H9 (cell line): ENCODE measurements around the gene MBD3L1. TPM values are rescaled to one million over a fixed set of nuclear protein-coding genes. Genes with fewer than 3 reads are reported as not detected.

Source experiments
- DNase-seq: peaks from one replicate; pipeline ENCODE4 v3.0.0-alpha.2; 2017
- H2AFZ ChIP-seq: one replicate; pipeline ENCODE4 v1.6.1; 2013; ENCODE audit warnings: mild to moderate bottlenecking, low read length, control low read depth, moderate library complexity
- H2AK5ac ChIP-seq: 2 replicates; pipeline ENCODE4 v1.6.1; 2013; ENCODE audit warnings: low read length, control low read depth, mixed read lengths; ENCODE audit not compliant: insufficient read length
- H2BK120ac ChIP-seq: one replicate; pipeline ENCODE4 v1.6.1; 2013; ENCODE audit warnings: low read depth, mild to moderate bottlenecking, low read length, control low read depth, inconsistent platforms; ENCODE audit not compliant: poor library complexity, severe bottlenecking
- H2BK12ac ChIP-seq: 2 replicates; pipeline ENCODE4 v1.6.1; 2013; ENCODE audit warnings: low read length, control low read depth, mixed read lengths, low read depth; ENCODE audit not compliant: insufficient read length
- H2BK15ac ChIP-seq: 2 replicates; pipeline ENCODE4 v1.6.1; 2013; ENCODE audit warnings: low read depth, low read length, control low read depth
- H2BK20ac ChIP-seq: one replicate; pipeline ENCODE4 v1.6.1; 2013; ENCODE audit warnings: low read depth, mild to moderate bottlenecking, low read length, control low read depth, inconsistent platforms; ENCODE audit not compliant: poor library complexity, severe bottlenecking
- H2BK5ac ChIP-seq: 2 replicates; pipeline ENCODE4 v1.6.1; 2013; ENCODE audit warnings: low read length, control low read depth, mixed read lengths; ENCODE audit not compliant: insufficient read length
- H3K14ac ChIP-seq: 2 replicates; pipeline ENCODE4 v1.6.1; 2013; ENCODE audit warnings: low read length, control low read depth; ENCODE audit not compliant: insufficient read depth
- H3K18ac ChIP-seq: 2 replicates; pipeline ENCODE4 v1.6.1; 2013; ENCODE audit warnings: low read depth, mild to moderate bottlenecking, mixed read lengths, low read length, control low read depth; ENCODE audit not compliant: insufficient read length
- H3K23ac ChIP-seq: 2 replicates; pipeline ENCODE4 v1.6.1; 2013; ENCODE audit warnings: low read length, control low read depth, mixed read lengths, low read depth; ENCODE audit not compliant: insufficient read length
- H3K23me2 ChIP-seq: 2 replicates; pipeline ENCODE4 v1.6.1; 2013; ENCODE audit warnings: low read depth, mild to moderate bottlenecking, mixed read lengths, low read length, control low read depth; ENCODE audit not compliant: insufficient read length, poor library complexity, severe bottlenecking
- H3K27ac ChIP-seq: 2 replicates; pipeline ENCODE4 v1.5.1; 2013; ENCODE audit warnings: low read length, control low read depth, mixed read lengths, low read depth; ENCODE audit not compliant: insufficient read length
- H3K27me3 ChIP-seq: 2 replicates; pipeline ENCODE4 v1.6.1; 2013; ENCODE audit warnings: low read length, control low read depth, inconsistent platforms; ENCODE audit not compliant: insufficient read depth
- H3K4ac ChIP-seq: 2 replicates; pipeline ENCODE4 v1.6.1; 2013; ENCODE audit warnings: low read depth, mild to moderate bottlenecking, control low read depth, inconsistent platforms, low read length, moderate library complexity
- H3K4me1 ChIP-seq: 2 replicates; pipeline ENCODE4 v1.6.1; 2013; ENCODE audit warnings: low read length, control low read depth, inconsistent platforms; ENCODE audit not compliant: insufficient read depth
- H3K4me2 ChIP-seq: 2 replicates; pipeline ENCODE4 v1.6.1; 2013; ENCODE audit warnings: low read length, control low read depth, mixed read lengths; ENCODE audit not compliant: insufficient read length, insufficient read depth
- H3K56ac ChIP-seq: 2 replicates; pipeline ENCODE4 v1.6.1; 2013; ENCODE audit warnings: low read depth, mild to moderate bottlenecking, mixed read lengths, low read length, control low read depth; ENCODE audit not compliant: insufficient read length
- H3K79me1 ChIP-seq: 2 replicates; pipeline ENCODE4 v1.6.1; 2013; ENCODE audit warnings: low read depth, mild to moderate bottlenecking, moderate library complexity, low read length, control low read depth, inconsistent platforms; ENCODE audit not compliant: insufficient read depth, poor library complexity, severe bottlenecking
- H3K79me2 ChIP-seq: 2 replicates; pipeline ENCODE4 v1.6.1; 2013; ENCODE audit warnings: low read length, control low read depth, inconsistent platforms; ENCODE audit not compliant: insufficient read depth
- H3K9ac ChIP-seq: 2 replicates; pipeline ENCODE4 v1.6.1; 2013; ENCODE audit warnings: low read length, control low read depth, mixed read lengths; ENCODE audit not compliant: insufficient read length; ENCODE audit errors: extremely low read depth
- H3K9me3 ChIP-seq: one replicate; pipeline ENCODE4 v1.6.1; 2013; ENCODE audit warnings: low read depth, low read length, inconsistent platforms; ENCODE audit not compliant: control insufficient read depth
- H3T11ph ChIP-seq: one replicate; pipeline ENCODE4 v1.6.1; 2013; ENCODE audit warnings: mild to moderate bottlenecking, low read length, control low read depth, inconsistent platforms
- H4K20me1 ChIP-seq: one replicate; pipeline ENCODE4 v1.6.1; 2013; ENCODE audit not compliant: control insufficient read depth, insufficient read length, insufficient read depth
- H4K5ac ChIP-seq: 2 replicates; pipeline ENCODE4 v1.6.1; 2013; ENCODE audit warnings: low read depth, mild to moderate bottlenecking, mixed read lengths, low read length, control low read depth; ENCODE audit not compliant: insufficient read length
- H4K8ac ChIP-seq: replicated peaks from 2 replicates; pipeline ENCODE4 v1.6.1; 2013; ENCODE audit warnings: low read length, control low read depth, mixed read lengths, low read depth; ENCODE audit not compliant: insufficient read length
- H4K91ac ChIP-seq: 2 replicates; pipeline ENCODE4 v1.6.1; 2013; ENCODE audit warnings: low read depth, mild to moderate bottlenecking, moderate library complexity, mixed read lengths, low read length, control low read depth; ENCODE audit not compliant: insufficient read length
- H3K27ac Mint-ChIP-seq, 3 experiments: 2 replicates in 2 of 3; 3 replicates in 1 of 3; pipeline ENCODE4 v1.8.0; 2020 to 2021; ENCODE audit warnings: mixed read lengths in 3 of 3, mild to moderate bottlenecking in 1 of 3, moderate library complexity in 1 of 3
- H3K27me3 Mint-ChIP-seq: 2 replicates; pipeline ENCODE4 v1.8.0; 2021; ENCODE audit warnings: low read depth, mild to moderate bottlenecking, moderate library complexity, mixed read lengths
- H3K36me3 Mint-ChIP-seq, 3 experiments: 2 replicates in 2 of 3; 3 replicates in 1 of 3; pipeline ENCODE4 v1.8.0; 2020 to 2021; ENCODE audit warnings: low read depth in 3 of 3, mixed read lengths in 3 of 3; ENCODE audit not compliant: insufficient read depth in 1 of 3
- H3K4me1 Mint-ChIP-seq, 2 experiments: 2 replicates each; pipeline ENCODE4 v1.8.0; 2020; ENCODE audit warnings: mixed read lengths in 2 of 2
- H3K4me3 Mint-ChIP-seq, 2 experiments: 2 replicates in 1 of 2; 3 replicates in 1 of 2; pipeline ENCODE4 v1.8.0; 2020 to 2021; ENCODE audit warnings: mild to moderate bottlenecking in 2 of 2, mixed read lengths in 2 of 2, moderate library complexity in 1 of 2
- H3K9me3 Mint-ChIP-seq, 2 experiments: 2 replicates in 1 of 2; 3 replicates in 1 of 2; pipeline ENCODE4 v1.8.0; 2020; ENCODE audit warnings: mild to moderate bottlenecking in 2 of 2, mixed read lengths in 2 of 2, moderate library complexity in 1 of 2
- WGBS: extraction: QIAGEN DNeasy Blood & Tissue Kit; methylation state at CpG from one replicate; pipeline ENCODE4 v1.1.7; 2013; ENCODE audit warnings: missing lambda C conversion rate, low lambda C conversion rate, mixed read lengths; ENCODE audit not compliant: insufficient read length; ENCODE audit errors: extremely low coverage; 5-methylcytosine and 5-hydroxymethylcytosine counted together
- total RNA-seq: library from RNA; stranded (reverse); gene quantifications from 2 replicates; pipeline ENCODE4 v1.2.1, GENCODE V29; 2021
- TF ChIP-seq, protein P1 (sequence below): fragments of 200-600 bp; sonication (generic); conservative IDR thresholded peaks from 3 replicates; pipeline ENCODE4 v1.8.0; 2021; ENCODE audit warnings: antibody characterized with exemption, mild to moderate bottlenecking

The MBD3L1 gene
- total RNA-seq, 1 experiment from 2014 or later: not detected

DNA sequence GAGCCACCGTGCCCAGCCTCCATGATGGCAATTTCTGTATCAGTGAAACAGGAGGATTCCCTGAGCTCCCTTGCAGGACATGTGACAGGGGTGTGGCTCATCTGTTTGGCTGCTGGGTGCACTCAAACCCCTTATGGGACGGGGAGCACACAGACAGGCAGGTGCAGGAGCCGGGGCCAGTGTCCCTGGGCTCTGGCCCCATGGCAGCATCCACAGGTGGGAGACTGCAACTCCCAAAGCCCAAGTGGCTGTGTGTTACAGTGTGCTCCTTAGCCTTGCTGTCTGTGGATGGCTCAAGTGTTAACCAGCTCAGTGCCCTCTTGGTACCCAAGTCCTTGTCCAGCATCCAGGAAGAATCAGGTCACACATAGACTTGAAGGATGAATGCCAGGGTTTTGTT lies 14.6 kb downstream of the MBD3L1 start:
- no peaks in the 10 kb centered on the region for H4K20me1 ChIP-seq
- H3K23me2 ChIP-seq: no peaks in the 10 kb centered on the region
- DNase-seq: no peak
- no peak overlapping the region for H4K8ac ChIP-seq
- H2AK5ac ChIP-seq: no peak overlapping the region
- TF ChIP-seq, protein P1, sequence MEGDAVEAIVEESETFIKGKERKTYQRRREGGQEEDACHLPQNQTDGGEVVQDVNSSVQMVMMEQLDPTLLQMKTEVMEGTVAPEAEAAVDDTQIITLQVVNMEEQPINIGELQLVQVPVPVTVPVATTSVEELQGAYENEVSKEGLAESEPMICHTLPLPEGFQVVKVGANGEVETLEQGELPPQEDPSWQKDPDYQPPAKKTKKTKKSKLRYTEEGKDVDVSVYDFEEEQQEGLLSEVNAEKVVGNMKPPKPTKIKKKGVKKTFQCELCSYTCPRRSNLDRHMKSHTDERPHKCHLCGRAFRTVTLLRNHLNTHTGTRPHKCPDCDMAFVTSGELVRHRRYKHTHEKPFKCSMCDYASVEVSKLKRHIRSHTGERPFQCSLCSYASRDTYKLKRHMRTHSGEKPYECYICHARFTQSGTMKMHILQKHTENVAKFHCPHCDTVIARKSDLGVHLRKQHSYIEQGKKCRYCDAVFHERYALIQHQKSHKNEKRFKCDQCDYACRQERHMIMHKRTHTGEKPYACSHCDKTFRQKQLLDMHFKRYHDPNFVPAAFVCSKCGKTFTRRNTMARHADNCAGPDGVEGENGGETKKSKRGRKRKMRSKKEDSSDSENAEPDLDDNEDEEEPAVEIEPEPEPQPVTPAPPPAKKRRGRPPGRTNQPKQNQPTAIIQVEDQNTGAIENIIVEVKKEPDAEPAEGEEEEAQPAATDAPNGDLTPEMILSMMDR: no peak
- no peaks in the 10 kb centered on the region for H3K79me2 ChIP-seq
- H4K5ac ChIP-seq: no peak overlapping the region
- no peak overlapping the region for H3T11ph ChIP-seq
- no peak overlapping the region for H3K4me2 ChIP-seq
- no peak overlapping the region for H3K27ac ChIP-seq
- H3K9ac ChIP-seq: no peak overlapping the region
- peaks cover 51% of the 10 kb centered on the region for H3K9me3 ChIP-seq
- H3K27me3 Mint-ChIP-seq: peaks cover 9% of the 10 kb centered on the region
- no peak overlapping the region for H3K4ac ChIP-seq
- H2BK12ac ChIP-seq: no peak overlapping the region
- no peak overlapping the region for H2BK120ac ChIP-seq
- H3K4me1 ChIP-seq: no peaks in the 10 kb centered on the region
- no peak overlapping the region for H3K18ac ChIP-seq
- peaks cover 81 to 96% of the 10 kb centered on the region in 2 experiments for H3K9me3 Mint-ChIP-seq
- no peak overlapping the region for H2BK15ac ChIP-seq
- no peak overlapping the region for H3K23ac ChIP-seq
- no peak overlapping the region for H3K14ac ChIP-seq
- no peak overlapping the region for H2AFZ ChIP-seq
- WGBS: no CpG with 5 or more reads among the region's 3 CpGs
- H2BK20ac ChIP-seq: no peak overlapping the region
- no peak overlapping the region for H4K91ac ChIP-seq
- H3K27me3 ChIP-seq: no peaks in the 10 kb centered on the region
- H3K4me3 Mint-ChIP-seq: no peak overlapping the region
- H3K56ac ChIP-seq: no peak overlapping the region
- peaks cover 5 to 35% (median 10%) of the 10 kb centered on the region in 3 experiments; a peak in 6 of 7 replicates for H3K36me3 Mint-ChIP-seq
- no peaks in the 10 kb centered on the region for H3K4me1 Mint-ChIP-seq
- H3K27ac Mint-ChIP-seq: no peak overlapping the region
- no peak overlapping the region for H2BK5ac ChIP-seq
- no peaks in the 10 kb centered on the region for H3K79me1 ChIP-seq
